Neuronal stem cell (in vitro differentiated cells): ENCODE data around the gene WDR45B.

Experiments used
- DNase-seq: peaks from one replicate; pipeline ENCODE4 v3.0.0-alpha.2; 2013; ENCODE audit warnings: low spot score
- H2AFZ ChIP-seq: one replicate; pipeline ENCODE4 v1.6.1; 2013; ENCODE audit warnings: mild to moderate bottlenecking, low read length, inconsistent platforms
- H2AK5ac ChIP-seq: 2 replicates; pipeline ENCODE4 v1.6.1; 2013; ENCODE audit warnings: low read depth, mild to moderate bottlenecking, inconsistent platforms, low read length, moderate library complexity, mixed read lengths
- H2BK120ac ChIP-seq: 2 replicates; pipeline ENCODE4 v1.6.1; 2013; ENCODE audit warnings: low read depth, mild to moderate bottlenecking, inconsistent platforms, low read length, moderate library complexity, mixed read lengths
- H2BK12ac ChIP-seq: one replicate; pipeline ENCODE4 v1.6.1; 2013; ENCODE audit warnings: low read length, inconsistent platforms
- H2BK15ac ChIP-seq: 2 replicates; pipeline ENCODE4 v1.6.1; 2013; ENCODE audit warnings: mild to moderate bottlenecking, low read length, inconsistent platforms, mixed read lengths
- H2BK5ac ChIP-seq: one replicate; pipeline ENCODE4 v1.6.1; 2013; ENCODE audit warnings: inconsistent platforms, mild to moderate bottlenecking, low read length, moderate library complexity
- H3K14ac ChIP-seq: one replicate; pipeline ENCODE4 v1.6.1; 2013; ENCODE audit warnings: low read length, inconsistent platforms
- H3K18ac ChIP-seq: 2 replicates; pipeline ENCODE4 v1.6.1; 2013; ENCODE audit warnings: low read length, inconsistent platforms
- H3K23ac ChIP-seq: 2 replicates; pipeline ENCODE4 v1.6.1; 2013; ENCODE audit warnings: low read depth, mild to moderate bottlenecking, mixed read lengths, low read length, inconsistent platforms; ENCODE audit not compliant: poor library complexity
- H3K27ac ChIP-seq: replicated peaks from 3 replicates; pipeline ENCODE4 v1.5.1; 2013; ENCODE audit warnings: low read length, inconsistent platforms
- H3K27me3 ChIP-seq, 3 experiments: 2 replicates each; pipeline ENCODE4 v1.6.1; 2013; ENCODE audit warnings: low read length in 3 of 3, mild to moderate bottlenecking in 2 of 3, inconsistent platforms in 1 of 3, low read depth in 1 of 3, mixed read lengths in 1 of 3, moderate library complexity in 1 of 3; ENCODE audit not compliant: control insufficient read depth in 3 of 3, insufficient read depth in 3 of 3
- H3K36me3 ChIP-seq, 2 donors: replicated peaks in 1 of 2; 2 replicates each; pipeline ENCODE4 v1.6.1; 2013; ENCODE audit warnings: low read length in 2 of 2; ENCODE audit not compliant: control insufficient read depth in 2 of 2, insufficient read depth in 2 of 2
- H3K4ac ChIP-seq: 2 replicates; pipeline ENCODE4 v1.6.1; 2013; ENCODE audit warnings: inconsistent platforms, mild to moderate bottlenecking, low read length, moderate library complexity
- H3K4me1 ChIP-seq, 2 donors: 1 replicate in 1 of 2; 2 replicates in 1 of 2; pipeline ENCODE4 v1.6.1; 2013; ENCODE audit warnings: low read length in 2 of 2, low read depth in 1 of 2; ENCODE audit not compliant: control insufficient read depth in 2 of 2, insufficient read depth in 1 of 2
- H3K4me2 ChIP-seq: one replicate; pipeline ENCODE4 v1.6.1; 2013; ENCODE audit warnings: mild to moderate bottlenecking, low read length, inconsistent platforms; ENCODE audit not compliant: insufficient read depth, poor library complexity, severe bottlenecking
- H3K4me3 ChIP-seq, 2 donors: 2 replicates each; pipeline ENCODE4 v1.5.1; 2013; ENCODE audit warnings: low read length in 2 of 2, mild to moderate bottlenecking in 2 of 2, inconsistent platforms in 1 of 2, moderate library complexity in 1 of 2
- H3K79me1 ChIP-seq: one replicate; pipeline ENCODE4 v1.6.1; 2013; ENCODE audit warnings: low read depth, mild to moderate bottlenecking, inconsistent platforms, low read length, moderate library complexity
- H3K9ac ChIP-seq: one replicate; pipeline ENCODE4 v1.6.1; 2013; ENCODE audit warnings: mild to moderate bottlenecking, low read depth, low read length, inconsistent platforms; ENCODE audit not compliant: poor library complexity
- H3K9me3 ChIP-seq, 2 donors: replicated peaks in 1 of 2; 2 replicates each; pipeline versions ENCODE3 to v1.6.1; 2013; ENCODE audit warnings: low read length in 2 of 2, mild to moderate bottlenecking in 2 of 2, inconsistent platforms in 1 of 2, low read depth in 1 of 2, mixed read lengths in 1 of 2, moderate library complexity in 1 of 2; ENCODE audit not compliant: control insufficient read depth in 2 of 2, insufficient read depth in 1 of 2
- H4K8ac ChIP-seq: one replicate; pipeline ENCODE4 v1.6.1; 2013; ENCODE audit warnings: low read depth, mild to moderate bottlenecking, inconsistent platforms, low read length, moderate library complexity
- H4K91ac ChIP-seq: one replicate; pipeline ENCODE4 v1.6.1; 2013; ENCODE audit warnings: low read length, low read depth, mild to moderate bottlenecking, inconsistent platforms; ENCODE audit not compliant: poor library complexity
- WGBS, 2 donors: extraction: QIAGEN DNeasy Blood & Tissue Kit; methylation state at CpG; one replicate each; pipeline ENCODE4 v1.1.7; 2013; ENCODE audit warnings: missing lambda C conversion rate in 2 of 2, mixed read lengths in 1 of 2; ENCODE audit not compliant: insufficient read length in 2 of 2, insufficient replicate concordance in 1 of 2; ENCODE audit errors: extremely low coverage in 2 of 2; 5-methylcytosine and 5-hydroxymethylcytosine counted together

The WDR45B gene

GRCh38 chr17:82653651-82654528 is 5.6 kb upstream of the WDR45B start:
- peak overlapping the region in 1 of 2 donors; percentile 29 for H3K4me3 ChIP-seq
- no peak for DNase-seq
- H3K36me3 ChIP-seq, result peaks cover 0 to 2% of the 10 kb centered on the region in 2 donors
- H2BK120ac ChIP-seq, result no peak overlapping the region
- peaks cover 0 to 3% of the 10 kb centered on the region in 2 donors for H3K4me1 ChIP-seq
- H2AFZ ChIP-seq, result no peak overlapping the region
- H3K9ac ChIP-seq, result no peak overlapping the region
- H3K14ac ChIP-seq, result peak overlapping the region; percentile 61
- H3K23ac ChIP-seq, result no peak overlapping the region
- no peaks in the 10 kb centered on the region for H3K27me3 ChIP-seq
- H4K8ac ChIP-seq, result no peak overlapping the region
- H2BK5ac ChIP-seq, result no peak overlapping the region
- peaks cover 1% of the 10 kb centered on the region for H3K79me1 ChIP-seq
- no peak overlapping the region for H3K4ac ChIP-seq
- no peak overlapping the region for H2BK15ac ChIP-seq
- peak overlapping the region; percentile 53 for H3K18ac ChIP-seq
- H2AK5ac ChIP-seq, result peak overlapping the region; percentile 50
- whole genome bisulfite sequencing, 2 donors, result no CpG with 5 or more reads among the region's 30 CpGs
- no peaks in the 10 kb centered on the region for H3K9me3 ChIP-seq
- H3K27ac ChIP-seq, result no peak overlapping the region
- no peak overlapping the region for H3K4me2 ChIP-seq
- no peak overlapping the region for H2BK12ac ChIP-seq
- H4K91ac ChIP-seq, result no peak overlapping the region

- Histone ChIP-seq H3K4me2 (no peak overlapping the region), H3K9ac (no peak overlapping the region), H3K27ac (no peak overlapping the region), H3K23ac (no peak overlapping the region), H2BK120ac (no peak overlapping the region), H2AFZ (no peak overlapping the region), H3K9me3 (no peaks in the 10 kb centered on the region), H2BK15ac (peak overlapping the region; percentile 94), H4K8ac (no peak overlapping the region), H2AK5ac (no peak overlapping the region), H3K4ac (peak overlapping the region; percentile 37), H3K18ac (no peak overlapping the region), H3K27me3 (no peaks in the 10 kb centered on the region), H4K91ac (no peak overlapping the region), H3K4me1 (peaks cover 5 to 6% of the 10 kb centered on the region in 2 donors), H2BK12ac (no peak overlapping the region), H3K14ac (no peak overlapping the region), H2BK5ac (no peak overlapping the region), H3K36me3 (peaks cover 0 to under 1% of the 10 kb centered on the region in 2 donors), H3K79me1 (peaks cover 8% of the 10 kb centered on the region), H3K4me3 (no peak overlapping the region)
- no peak for DNase-seq
- no CpG with 5 or more reads among the region's 10 CpGs for WGBS, 2 donors
Measured at GRCh38 chr17:82650723-82651122, 2.5 kb upstream of the WDR45B start.

- no CpG with 5 or more reads among the region's 22 CpGs for WGBS, 2 donors
- H3K4me3 ChIP-seq, result peak overlapping the region; percentile 19 to 62
- H3K9ac ChIP-seq, result no peak overlapping the region
- peak overlapping the region; percentile 26 for H3K23ac ChIP-seq
- no peak for DNase-seq
- H3K36me3 ChIP-seq, result peaks cover 0 to 8% of the 10 kb centered on the region in 2 donors
- peak overlapping the region; percentile 27 for H2BK5ac ChIP-seq
- no peak overlapping the region for H3K14ac ChIP-seq
- H2AFZ ChIP-seq, result peak overlapping the region; percentile 92
- H3K4me1 ChIP-seq, result peaks cover 5 to 6% of the 10 kb centered on the region in 2 donors
- H3K18ac ChIP-seq, result peak overlapping the region; percentile 98
- no peaks in the 10 kb centered on the region for H3K27me3 ChIP-seq
- H4K8ac ChIP-seq, result no peak overlapping the region
- no peak overlapping the region for H2BK12ac ChIP-seq
- no peak overlapping the region for H4K91ac ChIP-seq
- H3K27ac ChIP-seq, result no peak overlapping the region
- H3K79me1 ChIP-seq, result peaks cover 10% of the 10 kb centered on the region
- no peak overlapping the region for H2BK120ac ChIP-seq
- H3K4me2 ChIP-seq, result no peak overlapping the region
- H2AK5ac ChIP-seq, result peak overlapping the region; percentile 81
- H2BK15ac ChIP-seq, result no peak overlapping the region
- no peaks in the 10 kb centered on the region for H3K9me3 ChIP-seq
- H3K4ac ChIP-seq, result no peak overlapping the region
Measured at GRCh38 chr17:82649501-82650261, 1.4 kb upstream of the WDR45B start.
